K562 (cell line): Measurements from ENCODE around the gene CASP2.

Experiments used
- CHD4 ChIP-seq: fragments of 200-600 bp; sonication (generic); IDR thresholded peaks from 3 replicates; pipeline ENCODE4 v1.6.1; 2012; ENCODE audit warnings: low read depth, mild to moderate bottlenecking, mixed read lengths, low read length, inconsistent platforms; ENCODE audit not compliant: insufficient read depth, insufficient replicate concordance, poor library complexity, severe bottlenecking
- FIP1L1 ChIP-seq: fragments of 200-400 bp; formaldehyde crosslinking; IDR thresholded peaks from 2 replicates; pipeline ENCODE4 v1.6.1; 2018; ENCODE audit warnings: mild to moderate bottlenecking, low read depth, low read length; ENCODE audit not compliant: poor library complexity, severe bottlenecking
- MECOM ChIP-seq: fragments of 250-450 bp; sonication (Bioruptor Pico); IDR thresholded peaks from 2 replicates; pipeline ENCODE4 v1.8.0; 2022; ENCODE audit warnings: inconsistent platforms
- MTA2 ChIP-seq: fragments of 450-650 bp; IDR thresholded peaks from 2 replicates; pipeline ENCODE4 v1.6.1; 2016; ENCODE audit warnings: low read depth
- SMAD3 ChIP-seq: fragments of 450-650 bp; formaldehyde crosslinking; conservative IDR thresholded peaks from 2 replicates; pipeline ENCODE4 v1.4.0; 2020; ENCODE audit warnings: mild to moderate bottlenecking
- SP1 ChIP-seq: sonication (generic); formaldehyde crosslinking; IDR thresholded peaks from 2 replicates; pipeline ENCODE4 v1.8.1; 2022; ENCODE audit warnings: mild to moderate bottlenecking, missing genetic modification reagents
- XRCC5 ChIP-seq: fragments of 200-400 bp; formaldehyde crosslinking; IDR thresholded peaks from 2 replicates; pipeline ENCODE4 v1.6.1; 2017; ENCODE audit warnings: low read depth, mild to moderate bottlenecking, low read length
- ZNF184 ChIP-seq: sonication (generic); formaldehyde crosslinking; IDR thresholded peaks from 2 replicates; pipeline ENCODE4 v1.5.0; 2020; ENCODE audit warnings: missing genetic modification reagents
- TF ChIP-seq, protein P1 (sequence below): sonication (generic); formaldehyde crosslinking; IDR thresholded peaks from 2 replicates; pipeline ENCODE4 v1.5.0; 2020; ENCODE audit warnings: missing genetic modification reagents
- TF ChIP-seq, protein P2 (sequence below): sonication (generic); formaldehyde crosslinking; IDR thresholded peaks from 2 replicates; pipeline ENCODE4 v1.9.0; 2022; ENCODE audit warnings: mild to moderate bottlenecking, missing genetic modification reagents

DNA sequence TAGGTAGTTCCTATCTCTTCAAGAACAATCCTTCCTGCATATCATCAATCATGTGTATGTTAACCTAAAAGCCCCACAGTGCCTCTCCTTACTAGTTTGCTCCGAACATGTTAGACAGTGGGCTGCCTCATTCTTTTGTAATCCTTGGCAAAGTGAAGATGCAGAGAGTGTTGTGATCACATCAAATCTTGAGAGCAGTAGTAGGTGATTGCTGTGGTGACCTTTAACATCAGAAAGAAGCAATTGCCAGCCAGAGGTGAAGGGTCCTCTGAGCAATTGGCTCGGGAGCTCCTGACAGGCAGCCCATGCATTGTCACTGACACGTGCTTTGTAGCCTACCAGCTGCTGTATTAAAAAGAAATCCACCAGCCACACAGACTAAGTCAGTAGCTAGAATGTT, 44.5 kb upstream of the CASP2 start:
- TF ChIP-seq FIP1L1, result no peak
- no peak for TF ChIP-seq XRCC5
- TF ChIP-seq SP1 (CRISPR knock-in tag), result no peak
- TF ChIP-seq MTA2, result no peak
- TF ChIP-seq, protein P1, sequence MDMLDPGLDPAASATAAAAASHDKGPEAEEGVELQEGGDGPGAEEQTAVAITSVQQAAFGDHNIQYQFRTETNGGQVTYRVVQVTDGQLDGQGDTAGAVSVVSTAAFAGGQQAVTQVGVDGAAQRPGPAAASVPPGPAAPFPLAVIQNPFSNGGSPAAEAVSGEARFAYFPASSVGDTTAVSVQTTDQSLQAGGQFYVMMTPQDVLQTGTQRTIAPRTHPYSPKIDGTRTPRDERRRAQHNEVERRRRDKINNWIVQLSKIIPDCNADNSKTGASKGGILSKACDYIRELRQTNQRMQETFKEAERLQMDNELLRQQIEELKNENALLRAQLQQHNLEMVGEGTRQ (CRISPR knock-in tag), result no peak
- TF ChIP-seq SMAD3 (CRISPR knock-in tag), result no peak
- TF ChIP-seq ZNF184, result no peak
- TF ChIP-seq MECOM (CRISPR knock-in tag), result no peak
- TF ChIP-seq, protein P2, sequence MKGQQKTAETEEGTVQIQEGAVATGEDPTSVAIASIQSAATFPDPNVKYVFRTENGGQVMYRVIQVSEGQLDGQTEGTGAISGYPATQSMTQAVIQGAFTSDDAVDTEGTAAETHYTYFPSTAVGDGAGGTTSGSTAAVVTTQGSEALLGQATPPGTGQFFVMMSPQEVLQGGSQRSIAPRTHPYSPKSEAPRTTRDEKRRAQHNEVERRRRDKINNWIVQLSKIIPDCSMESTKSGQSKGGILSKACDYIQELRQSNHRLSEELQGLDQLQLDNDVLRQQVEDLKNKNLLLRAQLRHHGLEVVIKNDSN (CRISPR knock-in tag), result no peak
- TF ChIP-seq CHD4, result no peak
